Stimulated activated CD8-positive, alpha-beta memory T cell treated with anti-CD3 and anti-CD28 coated beads, Interleukin-7, amount 100 ng/mL, for 1 hour (primary cell): ENCODE results near the gene PCBP3.

Experiments
- DNase-seq, 2 donors: peaks; one replicate each; pipeline ENCODE4 v3.0.0-alpha.2; 2020; ENCODE audit warnings: low read depth in 2 of 2

The PCBP3 gene

DNA sequence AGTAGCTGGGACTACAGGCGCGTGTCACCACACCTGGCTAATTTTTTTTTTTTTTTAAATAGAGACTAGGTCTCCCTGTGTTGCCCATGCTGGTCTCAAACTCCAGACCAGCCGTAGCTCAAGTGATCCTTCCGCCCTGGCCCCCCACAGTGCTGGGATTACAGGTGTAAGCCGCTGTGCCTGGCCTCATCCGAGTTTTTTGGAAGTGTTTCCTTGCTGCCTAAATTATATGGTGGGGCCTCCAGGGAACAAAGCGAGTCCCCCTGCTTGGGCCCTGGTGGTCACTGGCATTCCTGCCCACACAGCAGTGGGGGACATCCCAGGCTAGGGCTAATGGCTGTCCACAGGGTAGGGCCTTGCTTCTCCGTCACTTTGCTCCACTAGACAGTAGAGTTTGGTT, 143.8 kb downstream of the PCBP3 start:
- DNase-seq: no peak

DNA sequence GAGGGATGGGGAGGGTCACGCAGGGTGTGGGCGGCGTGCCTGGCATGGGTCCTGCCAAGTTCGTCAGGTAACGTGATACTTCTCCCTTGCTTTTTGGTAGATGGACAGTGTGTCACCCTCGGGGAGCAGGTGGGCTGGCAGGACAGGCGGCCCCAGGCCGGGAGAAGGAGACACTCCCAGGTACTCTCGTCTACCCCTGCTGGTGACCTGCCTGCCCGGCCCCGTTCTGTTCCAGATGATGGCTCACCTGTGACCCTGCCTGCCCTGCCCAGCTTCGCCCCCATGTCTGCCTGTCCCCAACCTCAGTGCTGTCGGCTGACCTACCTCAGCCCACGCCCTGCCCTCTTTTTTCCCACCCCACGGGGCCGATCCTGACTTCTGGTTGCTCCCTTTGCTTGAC, 144.7 kb downstream of the PCBP3 start:
- no peak for DNase-seq

DNA sequence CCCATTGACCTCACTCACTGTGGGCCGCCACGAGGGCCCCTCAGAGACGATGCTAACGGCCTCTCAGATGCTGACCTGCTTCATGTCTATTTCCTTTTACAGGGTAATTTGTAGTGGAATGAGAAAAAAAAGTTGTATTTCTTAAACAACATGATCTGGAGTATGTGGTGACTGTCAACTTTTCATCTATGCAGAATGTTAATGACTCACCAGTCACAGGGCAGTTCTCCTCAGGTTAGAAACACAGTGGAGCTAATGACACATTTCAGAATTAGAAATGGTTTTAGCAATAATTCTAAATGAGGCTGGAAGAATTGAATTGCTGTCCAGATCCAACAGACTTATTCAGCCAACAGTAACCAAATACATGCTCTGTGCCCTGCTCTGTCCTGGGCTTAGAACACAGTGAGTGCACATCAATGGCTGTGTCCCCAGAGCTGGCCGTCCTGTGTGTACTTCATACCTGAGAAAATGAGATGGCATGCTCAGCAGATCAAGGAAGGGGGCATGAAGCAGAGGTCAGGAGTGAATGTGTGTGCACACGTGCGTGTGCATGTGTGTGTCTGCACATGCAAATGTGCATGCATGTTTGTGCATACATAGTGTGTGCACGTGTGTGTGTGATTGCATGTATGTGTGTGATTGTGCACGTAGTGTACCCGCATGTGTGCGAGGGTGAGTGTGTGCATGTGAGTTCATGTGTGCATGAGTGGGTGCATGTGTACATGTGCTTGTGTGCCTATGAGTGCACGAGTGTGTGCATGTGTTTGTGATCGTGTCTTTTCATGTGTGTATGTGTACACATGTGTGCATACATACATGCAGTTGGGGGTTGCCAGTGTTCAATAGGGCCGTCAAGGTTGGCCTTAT, 145.3 kb downstream of the PCBP3 start:
- DNase-seq: no peak

DNA sequence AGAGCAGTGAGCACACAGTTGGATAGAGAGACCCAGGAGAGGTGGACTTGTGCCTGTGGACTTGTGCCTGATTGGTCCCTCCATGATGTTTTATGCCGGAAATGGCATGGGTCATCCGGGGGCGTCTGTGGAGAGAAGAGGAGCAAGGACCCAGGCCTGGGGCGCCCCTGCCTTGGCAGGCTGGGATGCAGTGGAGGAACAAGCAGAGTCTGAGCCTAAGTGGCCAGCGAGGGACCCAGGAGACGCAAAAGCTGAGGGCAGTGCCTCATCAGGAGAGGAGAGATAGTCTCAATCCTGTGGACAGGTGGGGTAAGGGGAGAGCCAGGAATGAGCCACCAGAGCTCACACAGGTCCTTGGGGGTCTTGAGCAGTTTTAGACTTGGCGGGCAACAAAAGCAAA, 146.9 kb downstream of the PCBP3 start:
- no peak for DNase-seq

DNA sequence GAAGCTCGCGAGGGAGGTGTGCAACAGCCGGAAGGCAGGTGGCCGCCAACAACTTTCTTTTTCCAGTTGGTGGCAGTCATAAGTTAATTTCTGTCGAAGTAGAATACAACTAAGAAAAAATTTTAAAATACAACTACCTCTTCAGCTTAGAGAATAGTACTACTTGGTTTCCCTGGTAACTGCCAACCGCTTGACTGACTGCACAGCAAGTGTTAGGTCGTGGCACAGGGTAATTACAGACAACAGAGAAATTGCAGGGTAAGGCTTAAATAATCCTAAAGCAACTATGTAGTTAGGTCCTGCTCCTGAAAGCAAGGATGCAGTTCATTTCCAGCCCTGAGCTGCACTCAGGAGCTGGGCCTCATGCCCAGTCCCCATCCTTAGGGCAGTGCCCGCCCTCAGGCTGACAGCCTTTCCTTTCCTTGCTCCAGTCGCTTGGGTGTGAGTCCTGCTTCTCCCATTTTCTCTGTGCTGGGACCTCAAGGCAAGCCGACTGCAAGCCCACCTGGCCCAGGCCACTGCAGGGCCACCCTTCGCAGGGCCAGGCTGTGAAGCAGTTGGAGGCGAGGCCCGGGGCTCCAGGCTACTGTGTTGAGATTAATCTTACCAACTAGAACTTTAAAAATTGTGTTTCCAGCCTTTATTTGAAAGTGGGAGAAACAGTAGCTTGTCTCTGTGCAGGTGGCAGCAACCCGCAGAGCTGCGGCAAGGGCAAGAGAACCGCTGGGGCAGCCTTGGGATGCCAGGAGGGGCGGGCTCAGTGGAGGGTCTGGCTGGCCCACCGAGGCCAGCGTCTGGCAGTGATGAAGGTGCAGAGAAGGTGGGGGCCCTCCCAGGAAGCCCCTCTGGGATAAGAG, 148.3 kb downstream of the PCBP3 start:
- no peak for DNase-seq

DNA sequence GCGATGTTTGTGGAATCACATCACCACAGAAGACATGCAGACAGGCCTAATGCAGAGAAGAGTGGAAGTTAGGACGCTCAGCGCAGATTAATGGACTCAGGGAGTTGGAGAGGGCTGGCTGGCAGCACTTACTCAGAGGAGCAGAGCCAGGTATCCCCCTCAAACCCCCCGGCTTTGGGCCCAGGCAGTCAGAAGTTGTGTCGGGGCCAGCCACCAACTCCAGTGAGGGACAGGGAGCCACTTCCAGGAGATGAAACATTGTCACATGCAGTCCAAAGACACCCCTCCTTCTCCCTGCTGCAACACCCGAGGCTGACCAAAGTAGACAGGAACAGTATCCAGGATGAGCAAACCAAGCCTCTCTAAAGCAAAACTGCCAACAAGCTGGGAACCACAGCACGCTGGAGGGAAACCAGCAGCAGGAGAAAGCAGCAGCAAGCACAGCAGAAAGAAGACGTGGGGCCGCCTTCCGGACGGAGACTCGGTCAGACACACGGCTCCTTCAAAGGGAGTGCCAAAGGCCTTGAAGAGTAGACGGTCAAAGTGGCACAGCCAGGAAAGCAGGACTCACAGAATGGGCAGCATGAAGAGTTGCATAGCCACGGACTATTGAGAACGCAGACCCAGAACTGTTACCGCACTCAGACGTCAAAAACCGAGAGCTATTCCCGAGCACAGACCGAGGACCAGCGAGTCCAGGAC, 149.3 kb downstream of the PCBP3 start:
- DNase-seq: no peak

DNA sequence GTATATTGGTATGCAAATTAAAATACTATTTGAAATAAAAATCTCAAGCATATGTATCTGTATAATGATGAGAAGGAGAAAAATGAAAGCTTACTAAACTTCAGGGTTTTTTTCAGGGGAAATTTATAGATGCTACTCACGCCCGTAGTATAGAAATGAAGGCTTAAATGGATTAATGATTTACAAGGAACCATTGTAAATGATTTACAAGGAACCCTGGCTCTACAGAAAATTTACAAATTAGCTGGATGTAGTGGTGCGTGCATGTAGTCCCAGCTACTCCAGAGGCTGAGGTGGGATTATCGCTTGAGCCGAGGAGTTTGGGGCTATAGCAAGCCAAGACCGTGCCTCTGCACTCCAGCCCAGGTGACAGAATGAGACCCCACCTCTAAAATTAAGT, 150.5 kb downstream of the PCBP3 start:
- no peak for DNase-seq

DNA sequence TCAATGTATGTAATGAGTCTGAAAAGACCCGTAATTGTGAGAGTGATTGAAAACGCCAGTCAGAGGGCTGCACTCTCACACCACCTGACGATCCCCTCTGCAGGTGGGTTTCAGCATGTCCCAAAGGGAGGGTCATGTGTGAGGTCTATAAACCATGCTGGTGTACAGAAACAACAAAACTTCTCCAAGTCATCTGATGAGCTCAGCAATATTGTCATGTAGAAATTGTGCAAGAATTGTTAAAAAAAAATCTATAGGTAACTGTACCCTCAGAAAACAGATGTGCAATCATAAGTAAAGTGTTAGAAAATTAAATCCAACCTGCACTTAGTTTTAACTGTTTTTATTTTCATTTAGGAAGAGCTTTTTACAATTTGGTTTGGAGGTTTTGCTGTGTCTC, 152.5 kb downstream of the PCBP3 start:
- DNase-seq: no peak

DNA sequence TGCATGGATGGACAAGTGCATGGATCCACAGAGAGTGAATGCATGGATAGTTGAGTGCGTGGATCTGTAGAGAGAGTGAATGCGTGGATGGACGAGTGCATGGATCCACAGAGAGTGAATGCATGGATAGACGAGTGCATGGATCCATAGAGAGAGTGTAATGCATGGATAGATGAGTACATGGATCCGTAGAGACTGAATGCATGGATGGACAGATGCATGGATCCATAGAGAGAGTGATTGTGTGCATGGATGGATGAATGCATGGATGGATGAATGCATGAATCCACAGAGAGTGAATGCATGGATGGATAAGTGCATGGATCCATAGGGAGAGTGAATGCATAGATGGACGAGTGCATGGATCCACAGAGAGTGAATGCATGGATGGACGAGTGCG, 153.8 kb downstream of the PCBP3 start:
- no peak for DNase-seq

DNA sequence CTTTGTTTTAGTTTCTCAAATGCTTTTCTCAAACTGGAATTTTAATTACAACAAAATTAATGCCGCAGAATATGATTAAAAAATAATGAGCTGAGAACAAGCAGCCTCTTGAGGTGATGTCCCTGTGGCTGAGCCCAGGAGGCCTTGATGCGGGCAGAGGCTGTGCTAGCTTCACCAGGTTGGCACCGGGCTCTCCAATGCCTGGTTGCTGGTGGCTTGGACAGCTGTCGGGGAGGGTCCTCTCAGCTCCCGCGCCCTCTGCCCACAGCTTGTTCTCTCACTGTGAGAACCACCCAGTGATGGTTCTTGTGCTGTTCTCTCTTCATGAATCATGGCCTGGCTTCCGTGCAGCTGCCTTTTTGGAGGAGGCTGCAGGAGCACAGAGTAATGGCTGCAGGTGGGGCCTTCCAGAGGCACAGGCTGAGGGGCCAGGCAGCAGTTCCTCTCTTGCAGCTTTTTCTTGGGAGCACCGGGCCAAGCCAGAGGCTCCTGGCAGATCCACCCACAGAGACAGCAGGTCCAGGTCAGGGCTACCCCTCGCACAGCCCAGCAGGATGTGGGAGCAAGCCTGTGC, 156.3 kb downstream of the PCBP3 start:
- DNase-seq: no peak

DNA sequence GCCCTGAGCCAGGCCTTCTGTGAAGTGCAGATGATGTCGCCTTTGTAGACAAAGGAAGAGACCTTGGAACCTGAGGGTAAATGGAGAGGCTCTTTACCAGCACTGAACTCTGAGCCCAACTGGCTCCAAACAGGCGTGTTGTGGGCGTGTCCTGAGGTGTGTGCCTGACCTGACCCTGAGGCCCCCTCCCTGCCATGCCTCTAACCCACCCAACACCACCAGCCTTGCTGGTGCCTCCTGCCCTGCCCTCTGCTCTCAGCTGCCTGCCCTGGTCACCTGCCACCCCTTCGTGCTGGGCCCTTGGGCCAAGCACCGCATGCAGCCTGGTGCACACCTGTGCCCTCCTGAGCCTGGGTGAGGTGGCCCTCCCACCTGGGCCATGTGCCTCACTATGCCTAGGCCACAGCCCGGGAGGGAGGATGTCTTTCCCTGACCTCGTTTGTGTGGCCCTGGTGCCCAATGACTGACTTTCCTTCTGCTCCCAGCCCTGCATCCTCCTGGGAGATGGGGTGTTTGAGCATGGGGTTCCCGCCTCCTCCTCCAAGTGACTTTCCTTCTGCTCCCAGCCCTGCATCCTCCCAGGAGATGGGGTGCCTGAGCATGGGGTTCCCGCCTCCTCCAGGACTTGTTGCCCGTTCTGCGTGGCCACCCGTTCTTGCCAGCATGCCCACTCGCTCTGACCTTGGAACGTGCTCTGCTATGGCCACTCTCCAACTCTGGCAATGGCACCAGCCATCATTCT, 157.0 kb downstream of the PCBP3 start:
- no peak for DNase-seq

DNA sequence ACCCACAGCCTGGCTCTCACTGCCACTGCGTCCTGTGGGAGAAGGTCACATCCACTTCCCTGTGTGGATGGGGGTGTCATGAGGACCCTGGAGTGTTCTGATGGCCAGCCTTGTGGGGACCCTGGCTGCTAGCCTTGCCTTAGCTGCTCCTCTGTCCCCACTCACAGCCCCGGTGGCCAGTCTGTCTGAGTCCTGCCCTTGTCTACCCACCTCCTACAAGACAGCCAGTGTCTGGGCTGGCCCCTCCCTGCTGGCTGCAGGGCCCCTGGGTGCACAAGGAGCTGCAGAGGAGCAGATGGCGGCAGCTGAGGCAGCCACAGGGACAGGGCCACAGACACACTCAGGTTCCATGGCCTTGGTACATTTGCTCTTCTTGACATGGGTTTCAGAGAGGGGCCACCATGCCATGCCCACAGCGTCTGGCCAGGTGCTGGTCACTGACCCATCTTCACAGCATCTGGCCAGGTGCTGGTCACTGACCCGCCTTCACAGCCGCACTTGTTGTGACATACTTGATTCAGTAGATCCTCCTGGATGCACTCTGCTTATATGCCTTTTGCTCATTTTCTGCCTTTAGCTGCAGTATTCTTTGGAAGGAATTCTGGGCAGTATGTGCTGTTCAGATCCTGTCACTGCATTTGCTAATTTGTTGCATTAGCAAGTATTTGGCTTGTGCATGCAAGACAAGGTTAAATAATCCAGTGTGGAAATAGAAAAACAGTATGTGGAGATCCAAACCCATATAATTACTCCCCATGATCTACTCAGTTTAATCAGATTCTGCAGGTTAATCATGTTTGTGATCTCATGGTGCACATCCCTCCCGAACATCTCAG, 157.8 kb downstream of the PCBP3 start:
- DNase-seq: no peak

DNA sequence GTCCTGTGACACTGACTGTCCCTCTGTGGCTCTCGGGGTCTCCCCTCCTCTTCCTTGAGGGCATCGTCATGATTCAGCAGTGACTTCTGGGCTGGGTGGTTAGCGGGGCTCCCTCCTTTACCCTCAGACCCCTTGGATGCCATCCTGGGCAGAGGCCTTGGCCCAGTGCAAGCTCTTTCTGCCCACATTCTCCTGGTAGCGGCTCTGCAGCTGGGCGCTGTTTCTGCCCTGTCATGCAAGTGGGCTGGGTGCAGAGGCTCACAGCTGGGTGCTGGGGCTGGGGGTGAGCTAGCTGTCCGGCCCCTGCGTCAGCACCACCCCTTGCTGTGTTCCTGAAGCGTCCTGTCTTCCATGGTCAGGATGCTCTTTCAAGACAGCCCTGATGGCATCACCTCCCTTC, 158.5 kb downstream of the PCBP3 start:
- no peak for DNase-seq

DNA sequence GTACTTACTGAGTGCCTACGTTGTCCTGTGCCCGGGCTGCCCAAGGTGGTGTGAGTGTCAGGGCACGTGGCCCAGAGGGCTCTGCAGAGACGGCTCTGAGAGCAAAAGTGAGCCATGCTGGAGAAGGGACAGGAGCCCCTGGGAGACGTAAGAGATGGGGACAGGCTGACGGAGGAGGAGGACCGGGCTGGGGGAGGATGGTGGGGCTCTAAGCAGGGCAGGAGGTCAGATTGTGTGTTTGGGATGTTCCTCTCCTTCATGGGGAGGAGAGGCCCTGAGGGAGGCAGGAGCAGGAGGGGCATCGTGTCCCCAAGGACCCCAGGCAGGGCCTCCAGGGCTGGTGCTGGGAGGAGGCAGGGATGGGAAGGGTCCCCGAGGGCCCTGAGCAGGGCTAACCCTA, 158.9 kb downstream of the PCBP3 start:
- DNase-seq: no peak

DNA sequence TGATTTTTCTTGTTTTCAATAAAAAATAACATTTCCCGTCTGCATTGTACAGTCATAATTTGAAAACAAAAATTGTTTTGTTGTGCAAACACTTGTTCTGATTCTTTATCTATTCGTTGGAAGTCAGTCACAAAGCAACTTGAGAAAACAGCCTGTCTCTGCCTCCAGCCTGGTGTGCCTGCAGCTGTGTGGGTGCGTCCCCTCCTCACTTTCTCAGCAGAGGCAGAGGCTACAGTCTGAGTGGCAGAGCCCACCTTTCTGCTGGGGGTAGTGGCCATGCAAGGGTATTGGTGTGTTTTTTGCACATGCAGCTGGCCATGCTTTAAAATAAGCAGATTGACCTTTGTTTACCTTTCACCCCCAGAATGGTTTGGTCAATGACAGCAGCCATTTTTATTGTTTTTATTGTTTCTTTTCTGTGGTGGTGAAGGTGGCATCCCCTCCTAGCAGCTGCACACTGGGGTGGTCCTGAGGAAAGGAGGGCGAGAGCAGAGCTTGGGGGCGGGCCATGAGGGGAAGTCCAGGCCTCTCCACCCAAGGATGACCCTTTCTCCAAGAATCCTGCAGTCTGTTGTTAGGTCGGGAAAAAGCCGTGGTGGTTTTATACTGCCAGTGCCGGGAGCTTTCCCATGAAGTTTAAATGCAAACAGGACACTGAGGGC, 159.6 kb downstream of the PCBP3 start:
- DNase-seq: no peak

DNA sequence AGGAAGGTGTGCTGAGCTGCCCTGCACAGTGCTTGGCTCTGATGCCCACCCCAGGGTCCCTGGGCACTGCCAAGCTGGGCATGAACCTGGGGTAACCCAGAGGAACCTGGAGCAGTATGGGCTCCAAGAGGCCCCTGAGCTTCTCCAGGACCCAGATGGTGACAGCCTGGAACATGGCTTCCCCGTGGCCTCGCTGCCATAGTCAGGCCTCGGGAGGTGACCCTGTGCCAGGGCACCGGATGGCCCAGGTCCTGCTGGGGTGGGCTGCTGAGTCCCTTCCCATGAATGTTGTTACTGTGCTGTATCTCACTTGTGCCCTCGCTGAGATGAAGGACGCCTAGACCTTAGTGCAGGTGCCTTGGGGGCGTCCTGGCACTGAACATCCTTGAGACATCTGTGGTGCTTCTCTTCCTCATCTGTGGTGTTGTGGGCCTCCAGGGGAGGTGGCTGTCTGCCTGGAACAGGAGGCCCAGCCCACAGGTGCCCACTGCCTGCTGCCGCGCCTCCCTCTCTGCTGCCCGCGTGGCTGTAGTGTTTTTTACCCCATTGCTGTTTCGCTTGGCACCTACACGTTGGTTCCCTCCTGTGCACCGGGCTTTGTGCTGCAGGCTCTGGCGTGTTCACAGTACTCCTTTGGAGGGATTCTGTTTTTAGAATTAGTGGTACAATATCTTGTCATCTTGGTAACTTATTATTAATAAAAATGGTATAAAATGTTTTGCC, 160.3 kb downstream of the PCBP3 start:
- DNase-seq: no peak

DNA sequence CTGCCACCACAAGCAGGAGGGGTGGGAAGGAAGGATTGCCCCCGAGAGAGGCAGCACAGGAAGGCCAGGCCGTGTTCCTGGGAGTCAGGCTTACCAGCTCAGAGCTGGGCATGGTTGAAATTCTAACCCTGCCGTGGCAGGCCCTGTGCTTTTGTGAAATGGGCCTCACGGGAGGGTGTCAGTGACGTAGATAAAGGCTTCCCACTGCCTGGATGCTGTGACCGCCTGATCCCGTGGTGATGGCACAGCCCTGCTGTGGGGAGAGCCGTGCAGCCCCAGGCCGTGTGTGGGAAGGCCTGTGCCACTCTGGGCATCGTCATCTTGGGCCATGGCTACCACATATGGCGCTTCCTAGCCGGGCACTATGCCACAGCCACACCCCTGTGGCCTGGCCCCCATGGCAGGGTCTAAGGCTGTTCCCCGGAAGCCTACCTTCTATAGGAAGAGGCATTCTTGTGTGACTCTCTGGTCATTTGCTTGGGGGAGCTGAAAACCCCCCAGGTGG, 161.3 kb downstream of the PCBP3 start:
- DNase-seq: no peak

DNA sequence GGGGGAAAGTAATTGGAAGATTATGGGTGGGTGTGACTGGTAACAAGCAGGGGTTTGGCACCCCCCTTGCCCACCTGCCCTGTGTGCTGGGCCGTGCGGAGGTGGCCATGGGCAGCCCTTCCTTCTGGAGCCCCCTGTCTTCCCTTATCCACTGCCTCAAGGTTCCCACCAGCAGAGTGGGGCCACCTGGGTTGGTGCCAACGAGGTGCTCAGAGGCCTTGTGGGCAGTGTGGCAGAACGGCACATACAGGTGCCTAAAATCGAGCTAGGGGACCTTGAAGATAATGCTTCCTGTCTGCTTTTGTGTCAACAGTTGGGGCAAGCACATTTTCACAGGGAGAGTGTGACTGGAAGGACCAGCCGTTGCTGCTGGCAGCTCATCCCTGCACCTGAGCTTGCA, 161.8 kb downstream of the PCBP3 start:
- DNase-seq: no peak

DNA sequence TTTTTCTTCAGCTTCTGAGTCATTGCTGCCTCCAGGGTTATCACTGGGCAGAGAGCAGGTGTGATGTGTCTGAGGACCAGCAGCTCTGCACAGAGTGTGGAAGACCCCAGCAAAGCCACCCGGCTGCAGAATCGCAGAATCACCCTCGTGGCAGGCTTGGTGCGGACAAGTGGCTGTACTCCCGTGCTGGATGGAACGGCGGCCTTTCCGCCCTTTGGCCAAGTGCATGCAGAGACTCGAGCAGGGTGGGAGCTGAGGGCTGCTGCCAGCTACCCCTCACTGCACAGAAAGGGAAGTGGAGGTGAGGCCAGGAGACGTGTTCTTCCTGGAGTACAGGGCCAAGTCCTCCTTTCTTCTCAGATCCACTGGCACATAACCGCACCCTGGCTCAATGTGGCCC, 162.5 kb downstream of the PCBP3 start:
- no peak for DNase-seq
